Osteocyte (in vitro differentiated cells): ENCODE results near the gene GNAT1. TPM values are rescaled to one million over a fixed set of nuclear protein-coding genes. Genes with fewer than 3 reads are reported as not detected.
A peak's percentile ranks its signal among the peaks of the same experiment; 100 is the strongest.

Experiments
- DNase-seq: peaks from one replicate; pipeline ENCODE4 v3.0.0; 2021; ENCODE audit warnings: mixed read lengths; ENCODE audit not compliant: unreplicated experiment; ENCODE audit errors: extremely low spot score
- H3K27ac Mint-ChIP-seq: one replicate; pipeline ENCODE4 v1.8.0; 2021; ENCODE audit warnings: mild to moderate bottlenecking, mixed read lengths; ENCODE audit not compliant: unreplicated experiment
- H3K27me3 Mint-ChIP-seq: one replicate; pipeline ENCODE4 v1.8.0; 2021; ENCODE audit warnings: mixed read lengths; ENCODE audit not compliant: unreplicated experiment
- H3K36me3 Mint-ChIP-seq: one replicate; pipeline ENCODE4 v1.8.0; 2021; ENCODE audit warnings: mixed read lengths; ENCODE audit not compliant: unreplicated experiment
- H3K4me1 Mint-ChIP-seq: one replicate; pipeline ENCODE4 v1.8.0; 2021; ENCODE audit warnings: mixed read lengths; ENCODE audit not compliant: unreplicated experiment
- H3K4me3 Mint-ChIP-seq: one replicate; pipeline ENCODE4 v1.8.0; 2021; ENCODE audit warnings: mild to moderate bottlenecking, moderate library complexity, mixed read lengths; ENCODE audit not compliant: unreplicated experiment
- H3K9me3 Mint-ChIP-seq: one replicate; pipeline ENCODE4 v1.8.0; 2021; ENCODE audit warnings: mixed read lengths; ENCODE audit not compliant: unreplicated experiment
- total RNA-seq: library from RNA; stranded (reverse); gene quantifications from 2 replicates; pipeline ENCODE4 v1.2.1, GENCODE V29; 2021
- TF ChIP-seq, protein P1 (sequence below): fragments of 200-600 bp; sonication (generic); IDR thresholded peaks from 2 replicates; pipeline ENCODE4 v1.5.0; 2021; ENCODE audit warnings: antibody characterized with exemption, mild to moderate bottlenecking, moderate library complexity

The GNAT1 gene
- total RNA-seq, 1 donor from 2014 or later, result not detected

GRCh38 chr3:50154840-50155490 is 36.4 kb upstream of the GNAT1 start, which contains the start of gene SEMA3F:
SEMA3F (plus strand) TSS chr3:50155324; CDS start chr3:50159623, 4,299 bp downstream.
- no peak within 1 kb of the TSS for H3K27ac Mint-ChIP-seq

DNA sequence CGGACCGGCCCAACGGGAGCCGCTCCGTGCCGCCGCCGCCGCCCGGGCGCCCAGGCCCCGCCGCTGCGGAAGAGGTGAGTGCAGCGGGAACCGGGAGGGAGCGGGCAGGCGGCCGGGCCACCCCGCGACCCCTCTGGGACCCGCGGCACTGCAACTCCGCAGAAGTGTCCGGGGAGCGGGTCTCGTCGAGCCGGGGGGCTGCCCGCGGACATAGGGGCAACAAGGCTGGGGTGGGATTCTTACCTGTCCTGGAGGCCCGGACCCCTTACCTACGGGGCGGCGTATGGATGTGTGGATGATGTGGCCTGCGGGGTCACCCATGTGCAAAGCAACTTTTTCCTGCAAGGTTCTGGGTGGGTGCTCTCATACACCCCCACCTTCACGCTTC is 35.9 kb upstream of the GNAT1 start:
- no peaks in the 10 kb centered on the region for H3K9me3 Mint-ChIP-seq
- TF ChIP-seq, protein P1, sequence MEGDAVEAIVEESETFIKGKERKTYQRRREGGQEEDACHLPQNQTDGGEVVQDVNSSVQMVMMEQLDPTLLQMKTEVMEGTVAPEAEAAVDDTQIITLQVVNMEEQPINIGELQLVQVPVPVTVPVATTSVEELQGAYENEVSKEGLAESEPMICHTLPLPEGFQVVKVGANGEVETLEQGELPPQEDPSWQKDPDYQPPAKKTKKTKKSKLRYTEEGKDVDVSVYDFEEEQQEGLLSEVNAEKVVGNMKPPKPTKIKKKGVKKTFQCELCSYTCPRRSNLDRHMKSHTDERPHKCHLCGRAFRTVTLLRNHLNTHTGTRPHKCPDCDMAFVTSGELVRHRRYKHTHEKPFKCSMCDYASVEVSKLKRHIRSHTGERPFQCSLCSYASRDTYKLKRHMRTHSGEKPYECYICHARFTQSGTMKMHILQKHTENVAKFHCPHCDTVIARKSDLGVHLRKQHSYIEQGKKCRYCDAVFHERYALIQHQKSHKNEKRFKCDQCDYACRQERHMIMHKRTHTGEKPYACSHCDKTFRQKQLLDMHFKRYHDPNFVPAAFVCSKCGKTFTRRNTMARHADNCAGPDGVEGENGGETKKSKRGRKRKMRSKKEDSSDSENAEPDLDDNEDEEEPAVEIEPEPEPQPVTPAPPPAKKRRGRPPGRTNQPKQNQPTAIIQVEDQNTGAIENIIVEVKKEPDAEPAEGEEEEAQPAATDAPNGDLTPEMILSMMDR, result no peak
- DNase-seq, result no peak
- no peak overlapping the region for H3K27ac Mint-ChIP-seq
- no peaks in the 10 kb centered on the region for H3K36me3 Mint-ChIP-seq
- peaks cover 23% of the 10 kb centered on the region for H3K27me3 Mint-ChIP-seq
- peaks cover 33% of the 10 kb centered on the region for H3K4me1 Mint-ChIP-seq
- H3K4me3 Mint-ChIP-seq, result peak overlapping the region; percentile 73

More at GRCh38 chr3:50154840-50155490, 36.4 kb upstream of the GNAT1 start, which contains the start of gene SEMA3F:
- H3K36me3 Mint-ChIP-seq, result no peaks in the 10 kb centered on the region
- DNase-seq, result no peak
- TF ChIP-seq, protein P1, result peak; percentile 20
- peak within 1 kb of the TSS; percentile 73 for H3K4me3 Mint-ChIP-seq
- H3K4me1 Mint-ChIP-seq, result peaks cover 38% of the 10 kb centered on the region
- H3K9me3 Mint-ChIP-seq, result no peaks in the 10 kb centered on the region
- H3K27me3 Mint-ChIP-seq, result peaks cover 23% of the 10 kb centered on the region

DNA sequence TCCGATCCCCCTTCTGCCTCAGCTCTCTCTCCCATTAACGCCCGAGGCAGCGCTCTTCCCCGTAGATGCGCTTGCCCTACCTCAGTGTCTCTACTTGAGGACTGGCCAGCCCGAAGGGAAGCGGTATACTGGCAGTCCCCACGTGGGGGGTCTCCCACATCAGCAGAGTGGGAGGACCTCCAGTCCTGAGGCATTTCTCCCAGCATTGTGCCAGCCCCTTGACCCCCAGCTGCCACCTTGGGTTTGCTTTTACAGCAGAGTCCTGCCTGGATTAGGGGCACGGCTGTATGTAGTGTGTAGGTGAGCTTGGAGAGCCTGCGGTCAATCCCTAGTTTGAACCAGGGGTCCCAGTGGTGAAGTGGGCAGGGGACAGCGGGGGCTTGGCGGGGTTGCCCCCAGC is 35.5 kb upstream of the GNAT1 start:
- Mint-ChIP-seq H3K4me3 (peak overlapping the region; percentile 73), H3K36me3 (no peaks in the 10 kb centered on the region)

GRCh38 chr3:50156549-50157493 is 34.6 kb upstream of the GNAT1 start:
- H3K4me1 Mint-ChIP-seq, result peaks cover 31% of the 10 kb centered on the region
- H3K27me3 Mint-ChIP-seq, result peaks cover 23% of the 10 kb centered on the region
- no peak for DNase-seq
- TF ChIP-seq, protein P1, result no peak
- H3K36me3 Mint-ChIP-seq, result no peaks in the 10 kb centered on the region
- peak overlapping the region; percentile 73 for H3K4me3 Mint-ChIP-seq
- no peaks in the 10 kb centered on the region for H3K9me3 Mint-ChIP-seq
- H3K27ac Mint-ChIP-seq, result no peak overlapping the region

More for the DNA sequence above, 35.5 kb upstream of the GNAT1 start:
- H3K27ac Mint-ChIP-seq, result no peak overlapping the region
- no peaks in the 10 kb centered on the region for H3K9me3 Mint-ChIP-seq
- H3K4me1 Mint-ChIP-seq, result peaks cover 31% of the 10 kb centered on the region
- TF ChIP-seq, protein P1, result no peak
- peaks cover 23% of the 10 kb centered on the region for H3K27me3 Mint-ChIP-seq
- DNase-seq, result no peak
